Endothelial cell of hepatic sinusoid (primary cell): ENCODE results near the gene RETSAT.

Source experiments
- in situ Hi-C: cut with HindIII; loops from 2 replicates; pipeline ENCODE4 v1.10.0; 2017; ENCODE audit warnings: low sequenced_read_pairs

The RETSAT gene

DNA sequence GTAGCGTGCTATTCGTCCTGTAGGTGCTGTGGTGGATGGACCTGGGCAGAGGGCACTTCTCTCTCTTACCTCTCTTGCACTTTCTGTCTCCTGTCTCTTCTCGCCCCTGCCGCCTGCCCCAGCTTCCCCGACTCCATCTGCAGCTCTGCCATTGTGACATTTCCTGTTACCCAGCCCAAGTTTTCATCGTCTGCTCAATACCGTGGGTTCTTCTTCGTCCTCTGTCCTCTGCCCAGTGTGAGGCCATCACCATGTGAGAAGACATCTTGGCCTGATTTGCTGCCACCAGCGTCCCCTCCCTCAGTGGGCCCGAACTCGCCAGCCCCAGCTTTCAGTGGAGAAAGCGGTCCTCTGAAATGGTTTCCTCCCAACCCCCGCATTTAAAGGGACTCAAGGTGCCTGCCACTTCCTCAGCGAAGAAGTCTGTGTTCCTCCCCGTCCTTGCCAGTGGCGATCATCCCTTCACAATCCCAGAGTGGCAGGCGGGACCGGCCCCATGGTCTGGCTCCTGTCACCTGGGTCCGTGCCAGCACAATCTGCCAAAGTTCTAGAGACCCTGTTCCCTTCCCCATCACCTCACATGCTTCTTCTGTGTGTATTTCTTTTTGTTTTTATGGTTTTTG is 44.5 kb downstream of the RETSAT start:
- in situ Hi-C loops: no loop called here

GRCh38 chr2:85308896-85309555 is 45.3 kb downstream of the RETSAT start:
- in situ Hi-C loops: no loop called here

DNA sequence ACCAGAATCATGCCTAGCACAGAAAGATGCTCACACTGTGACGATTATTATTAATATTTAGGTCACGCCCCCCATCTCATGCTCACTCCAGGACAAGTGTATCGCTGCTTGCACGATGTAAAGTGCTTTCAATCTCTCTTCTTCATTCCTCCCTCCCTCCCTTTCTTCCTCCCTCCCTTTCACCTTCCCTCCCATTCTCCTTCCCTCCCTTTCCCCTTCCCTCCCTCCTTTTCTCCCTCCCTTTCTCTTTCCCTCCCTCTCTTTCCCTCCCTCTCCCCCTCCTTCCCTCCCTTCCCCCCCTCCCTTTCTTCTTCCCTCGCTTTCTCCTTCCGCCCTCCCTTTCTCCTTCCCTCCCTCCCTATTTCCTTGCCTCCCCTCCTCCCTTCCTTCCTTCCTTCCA is 46.1 kb downstream of the RETSAT start:
- in situ Hi-C loops: no loop called here

DNA sequence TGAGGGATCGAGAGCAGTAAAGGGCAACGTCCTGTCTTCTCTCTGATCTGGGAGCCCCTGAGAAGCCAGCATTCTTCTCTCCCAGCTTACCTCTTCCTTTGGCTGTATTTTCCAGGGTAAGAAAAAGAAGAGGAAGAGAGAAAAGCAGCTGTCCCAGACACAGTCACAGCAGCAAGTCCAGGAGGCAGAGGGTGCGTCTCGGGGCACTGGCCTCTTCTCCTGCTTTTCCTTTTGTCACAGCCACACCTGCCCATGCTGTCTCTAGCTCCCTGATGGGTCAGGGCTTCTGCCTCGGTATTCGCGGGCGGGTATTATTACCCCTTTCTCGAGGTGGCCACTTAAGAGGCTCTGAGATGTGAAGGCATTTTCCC is 46.8 kb downstream of the RETSAT start:
- in situ Hi-C loops: no loop called here

GRCh38 chr2:85303780-85304531 is 50.4 kb downstream of the RETSAT start:
- in situ Hi-C loops: no loop called here

DNA sequence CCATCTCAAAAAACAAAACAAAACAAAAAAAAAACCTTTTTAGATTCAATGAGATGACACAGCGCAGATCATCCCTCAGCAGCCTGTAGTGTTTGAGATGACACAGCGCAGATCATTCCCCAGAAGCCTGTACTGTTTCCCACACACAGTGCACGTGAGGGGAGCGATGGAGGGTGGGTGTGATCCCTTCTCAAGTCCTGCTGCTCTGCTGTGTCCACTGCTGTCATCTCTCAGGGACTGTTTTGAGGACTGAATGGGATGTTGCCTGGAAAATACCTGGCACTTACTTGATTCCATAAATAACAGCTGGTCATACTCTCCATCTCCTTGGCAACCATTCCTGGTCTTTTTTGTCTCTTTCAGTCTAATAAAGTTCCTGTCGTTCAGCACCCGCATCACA is 52.2 kb downstream of the RETSAT start:
- in situ Hi-C loops: no loop called here
